ENCODE measurements around the gene HMCN2.
A peak's percentile ranks its signal among the peaks of the same experiment; 100 is the strongest.

HMCN2 gene

GRCh38 chr9:130359819-130360218, 94.3 kb downstream of the HMCN2 start:
- FAIRE-seq (no peak), DNase-seq (ENCODE audit: insufficient read length, low spot score) (no peak)
- no peak for TF ChIP-seq POLR2A (IDR thresholded peaks at IDR 0.05; ENCODE audit: low read depth, low read length)

- no peak for DNase-seq (ENCODE audit: insufficient read length, low spot score)
- no peak for TF ChIP-seq POLR2A (IDR thresholded peaks at IDR 0.05; ENCODE audit: low read depth, low read length)
- no peak for FAIRE-seq
Measured at GRCh38 chr9:130360672-130361071, 95.1 kb downstream of the HMCN2 start.

- no peak for FAIRE-seq
- TF ChIP-seq POLR2A (IDR thresholded peaks at IDR 0.05; ENCODE audit: low read depth, low read length): no peak
- DNase-seq (ENCODE audit: insufficient read length, low spot score): no peak
Measured at GRCh38 chr9:130361873-130362362, 96.4 kb downstream of the HMCN2 start.

- DNase-seq (ENCODE audit: insufficient read length, low spot score) (no peak), FAIRE-seq (no peak)
- TF ChIP-seq POLR2A (IDR thresholded peaks at IDR 0.05; ENCODE audit: low read depth, low read length): no peak
Measured at GRCh38 chr9:130362691-130363090, 97.1 kb downstream of the HMCN2 start.

GRCh38 chr9:130363755-130364404, 98.3 kb downstream of the HMCN2 start:
- DNase-seq (ENCODE audit: insufficient read length, low spot score) (no peak), FAIRE-seq (no peak)
- no peak for TF ChIP-seq POLR2A (IDR thresholded peaks at IDR 0.05; ENCODE audit: low read depth, low read length)

GRCh38 chr9:130364619-130365322, 99.2 kb downstream of the HMCN2 start:
- no peak for TF ChIP-seq POLR2A (IDR thresholded peaks at IDR 0.05; ENCODE audit: low read depth, low read length)
- DNase-seq (ENCODE audit: insufficient read length, low spot score) (peak; percentile 44), FAIRE-seq (no peak)

- FAIRE-seq (no peak), DNase-seq (ENCODE audit: insufficient read length, low spot score) (no peak)
- TF ChIP-seq POLR2A (IDR thresholded peaks at IDR 0.05; ENCODE audit: low read depth, low read length): no peak
Measured at GRCh38 chr9:130365323-130365721, 99.8 kb downstream of the HMCN2 start.

- FAIRE-seq: no peak
Measured at GRCh38 chr9:130366072-130366471, 100.5 kb downstream of the HMCN2 start.

GRCh38 chr9:130366888-130367550, 101.5 kb downstream of the HMCN2 start:
- FAIRE-seq (no peak), DNase-seq (ENCODE audit: insufficient read length, low spot score) (no peak)
- TF ChIP-seq POLR2A (IDR thresholded peaks at IDR 0.05; ENCODE audit: low read depth, low read length): no peak

More at GRCh38 chr9:130366072-130366471, 100.5 kb downstream of the HMCN2 start:
- TF ChIP-seq POLR2A (IDR thresholded peaks at IDR 0.05; ENCODE audit: low read depth, low read length): no peak
- DNase-seq (ENCODE audit: insufficient read length, low spot score): no peak

GRCh38 chr9:130368631-130369103, 103.1 kb downstream of the HMCN2 start:
- DNase-seq (ENCODE audit: insufficient read length, low spot score): no peak
- FAIRE-seq: no peak
- TF ChIP-seq POLR2A (IDR thresholded peaks at IDR 0.05; ENCODE audit: low read depth, low read length): no peak

- no peak for FAIRE-seq
- no peak for DNase-seq (ENCODE audit: insufficient read length, low spot score)
- no peak for TF ChIP-seq POLR2A (IDR thresholded peaks at IDR 0.05; ENCODE audit: low read depth, low read length)
Measured at GRCh38 chr9:130370226-130370625, 104.7 kb downstream of the HMCN2 start.

- DNase-seq (ENCODE audit: insufficient read length, low spot score): no peak
- no peak for TF ChIP-seq POLR2A (IDR thresholded peaks at IDR 0.05; ENCODE audit: low read depth, low read length)
- no peak for FAIRE-seq
Measured at GRCh38 chr9:130371196-130371966, 105.8 kb downstream of the HMCN2 start.

GRCh38 chr9:130372057-130372456, 106.5 kb downstream of the HMCN2 start:
- no peak for TF ChIP-seq POLR2A (IDR thresholded peaks at IDR 0.05; ENCODE audit: low read depth, low read length)

More at GRCh38 chr9:130372057-130372456, 106.5 kb downstream of the HMCN2 start:
- FAIRE-seq (no peak), DNase-seq (ENCODE audit: insufficient read length, low spot score) (no peak)

Measured in H54 (cell line).